ENCODE results near the gene B3GALT6.

DNA sequence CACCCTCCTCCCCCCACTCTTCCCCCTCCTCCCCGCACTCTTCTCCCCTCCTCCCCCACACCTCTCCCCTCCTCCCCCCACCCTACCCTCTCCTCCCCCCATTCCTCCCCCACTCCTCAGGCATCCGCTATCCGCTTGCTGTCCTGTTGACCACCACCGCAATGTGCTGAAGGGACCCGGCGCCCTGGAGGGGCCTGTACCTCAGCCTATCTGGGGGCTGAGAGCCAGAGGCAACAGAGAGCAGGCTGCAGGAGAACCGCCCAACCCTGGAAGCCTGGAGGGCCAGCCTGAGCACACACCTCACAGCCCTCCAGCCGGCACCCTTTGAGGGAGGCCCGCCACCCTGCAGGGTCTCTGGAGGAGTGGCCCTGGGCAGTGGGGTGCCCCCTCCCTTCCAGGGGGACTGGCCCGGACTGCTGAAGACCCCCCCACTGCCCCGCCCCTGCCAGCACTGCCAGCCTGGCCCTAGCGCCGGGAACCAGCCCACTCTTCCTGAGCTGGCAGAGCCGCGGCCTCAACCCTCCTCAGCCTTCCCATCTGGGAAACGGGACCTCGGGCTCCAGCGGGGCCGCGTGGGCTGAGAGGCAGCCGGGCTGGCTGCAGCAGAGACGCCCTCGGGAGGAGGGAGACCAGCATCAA, 13.3 kb downstream of the B3GALT6 start:
- TF ChIP-seq POLR2AphosphoS5 (IDR thresholded peaks at IDR 0.05; ENCODE audit: borderline replicate concordance, low read depth, low read length) (no peak), EZH2 (IDR thresholded peaks at IDR 0.05) (no peak), FOXP2 (optimal IDR thresholded peaks at IDR 0.05; ENCODE audit: control extremely low read depth, extremely low read length, insufficient read depth) (no peak)

Measured in SK-N-MC (cell line).